Measurements from ENCODE around the gene RUBCN. TPM values are rescaled to one million over a fixed set of nuclear protein-coding genes. Genes with fewer than 3 reads are reported as not detected.
"Not testable (repeated sequence)": the region's sequence is repeated elsewhere in the genome, so short reads cannot be mapped to it uniquely, and the experiment has no call there.

The RUBCN gene
- total and polyA plus RNA-seq, 2 experiments from 2014 or later = 15.4 to 46.2 TPM

- Histone ChIP-seq H3K4me1 (ENCODE audit: low read depth) (peaks cover 27% of the 10 kb centered on the region), H3K36me3 (no peaks in the 10 kb centered on the region), H3K4me3 (peak overlapping the region; percentile 7), H3K9me3 (ENCODE audit: low read depth) (no peaks in the 10 kb centered on the region), H3K27me3 (no peaks in the 10 kb centered on the region), H3K27ac (peak overlapping the region; percentile 93)
- no peak for TF ChIP-seq CTCF (IDR thresholded peaks at IDR 0.05; ENCODE audit: low read depth, low read length)
- peak; percentile 77 to 97 for DNase-seq (ENCODE audit: low read depth in 1 of 2, low spot score in 1 of 2)
These were observed 24.6 kb downstream of the RUBCN start for GRCh38 chr3:197711973-197712707.

GRCh38 chr3:197710965-197711364 is 25.7 kb downstream of the RUBCN start:
- not testable (repeated sequence) for H3K9me3 ChIP-seq (ENCODE audit: low read depth); H3K27me3 ChIP-seq; H3K4me3 ChIP-seq; DNase-seq (ENCODE audit: low read depth in 1 of 2, low spot score in 1 of 2); H3K36me3 ChIP-seq; H3K27ac ChIP-seq
- H3K4me1 ChIP-seq (ENCODE audit: low read depth) = peaks cover 27% of the 10 kb centered on the region

- no peak overlapping the region for H3K27ac ChIP-seq
- no peak for TF ChIP-seq CTCF (IDR thresholded peaks at IDR 0.05; ENCODE audit: low read depth, low read length)
- H3K27me3 ChIP-seq = no peaks in the 10 kb centered on the region
- no peaks in the 10 kb centered on the region for H3K9me3 ChIP-seq (ENCODE audit: low read depth)
- DNase-seq (ENCODE audit: low read depth in 1 of 2, low spot score in 1 of 2) = no peak
- H3K4me3 ChIP-seq = no peak overlapping the region
- peaks cover 22% of the 10 kb centered on the region for H3K4me1 ChIP-seq (ENCODE audit: low read depth)
- H3K36me3 ChIP-seq = no peaks in the 10 kb centered on the region
These were observed 27.6 kb downstream of the RUBCN start for GRCh38 chr3:197709135-197709534.

- H3K9me3 ChIP-seq (ENCODE audit: low read depth) = no peaks in the 10 kb centered on the region
- DNase-seq (ENCODE audit: low read depth in 1 of 2, low spot score in 1 of 2) = no peak
- TF ChIP-seq CTCF (IDR thresholded peaks at IDR 0.05; ENCODE audit: low read depth, low read length) = no peak
- no peaks in the 10 kb centered on the region for H3K27me3 ChIP-seq
- H3K4me3 ChIP-seq = no peak overlapping the region
- no peak overlapping the region for H3K27ac ChIP-seq
- no peaks in the 10 kb centered on the region for H3K4me1 ChIP-seq (ENCODE audit: low read depth)
- H3K36me3 ChIP-seq = peaks cover 3% of the 10 kb centered on the region
These were observed 30.0 kb downstream of the RUBCN start for GRCh38 chr3:197706658-197707057.

GRCh38 chr3:197701841-197702240 is 34.9 kb downstream of the RUBCN start:
- no peaks in the 10 kb centered on the region for H3K9me3 ChIP-seq (ENCODE audit: low read depth)
- H3K27me3 ChIP-seq = no peaks in the 10 kb centered on the region
- H3K4me3 ChIP-seq = no peak overlapping the region
- H3K36me3 ChIP-seq = peaks cover 14% of the 10 kb centered on the region
- TF ChIP-seq CTCF (IDR thresholded peaks at IDR 0.05; ENCODE audit: low read depth, low read length) = no peak
- no peak overlapping the region for H3K27ac ChIP-seq
- DNase-seq (ENCODE audit: low read depth in 1 of 2, low spot score in 1 of 2) = no peak
- no peaks in the 10 kb centered on the region for H3K4me1 ChIP-seq (ENCODE audit: low read depth)

- DNase-seq (ENCODE audit: low read depth in 1 of 2, low spot score in 1 of 2) = no peak
- no peak for TF ChIP-seq CTCF (IDR thresholded peaks at IDR 0.05; ENCODE audit: low read depth, low read length)
- H3K27ac ChIP-seq = no peak overlapping the region
- H3K36me3 ChIP-seq = peaks cover 18% of the 10 kb centered on the region
- no peaks in the 10 kb centered on the region for H3K9me3 ChIP-seq (ENCODE audit: low read depth)
- H3K27me3 ChIP-seq = no peaks in the 10 kb centered on the region
- H3K4me3 ChIP-seq = no peak overlapping the region
- H3K4me1 ChIP-seq (ENCODE audit: low read depth) = no peaks in the 10 kb centered on the region
These were observed 36.6 kb downstream of the RUBCN start for GRCh38 chr3:197700095-197700494.

All from cardiac muscle cell (in vitro differentiated cells and primary cell).